ENCODE results near the gene PPAT. TPM values are rescaled to one million over a fixed set of nuclear protein-coding genes. Genes with fewer than 3 reads are reported as not detected.

The PPAT gene
- total and polyA plus RNA-seq, 2 donors (not counting 3 experiments of a cell fraction or from before 2014, with no cell fraction given), result 4.3 to 25.5 TPM

DNA sequence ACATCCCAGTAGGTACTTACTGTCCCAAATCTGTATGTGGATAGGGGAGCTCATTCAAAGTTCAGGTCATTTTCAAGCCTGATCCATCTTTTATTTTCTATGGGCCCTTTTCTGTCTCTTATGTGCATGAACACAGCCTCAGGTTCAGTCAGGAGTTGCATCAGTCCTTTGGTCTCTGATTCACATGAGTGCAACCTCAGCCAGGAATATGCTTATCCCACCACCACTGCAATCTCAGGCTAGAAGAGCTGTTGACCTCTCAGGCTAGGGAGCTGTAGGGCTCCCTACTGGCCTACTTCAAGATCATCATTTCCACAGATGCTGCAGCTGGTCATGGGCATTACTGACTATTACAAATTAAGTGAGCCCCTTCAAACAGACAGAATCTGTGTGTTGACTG, 75.3 kb downstream of the PPAT start:
- Histone ChIP-seq H3K9me1 (replicated peaks; ENCODE audit: control insufficient read depth, extremely low read depth, insufficient read depth, low read length) (no peaks in the 10 kb centered on the region), H2AFZ (ENCODE audit: low read depth, low read length) (no peak overlapping the region), H3K27ac (ENCODE audit: insufficient read depth, low read depth, low read length) (no peak overlapping the region), H4K20me1 (replicated peaks; ENCODE audit: control insufficient read depth, extremely low read depth, insufficient read depth, low read length) (no peaks in the 10 kb centered on the region), H3K9me3 (replicated peaks; ENCODE audit: control insufficient read depth, insufficient read depth, low read length) (no peaks in the 10 kb centered on the region), H3K79me2 (ENCODE audit: control insufficient read depth, insufficient read depth, low read length) (no peaks in the 10 kb centered on the region), H3K4me1 (ENCODE audit: control insufficient read depth, extremely low read depth, insufficient read depth, low read length) (no peaks in the 10 kb centered on the region), H3K4me2 (ENCODE audit: insufficient read depth, low read length) (no peak overlapping the region), H3K36me3 (ENCODE audit: control insufficient read depth in 2 of 2, extremely low read depth in 1 of 2, insufficient read depth in 2 of 2, low read length in 2 of 2) (no peaks in the 10 kb centered on the region), H3K9ac (replicated peaks; ENCODE audit: extremely low read depth, insufficient read depth, low read length) (no peak overlapping the region), H3K4me3 (replicated peaks in 1 of 3; ENCODE audit: insufficient read depth in 1 of 3, low read depth in 1 of 3, low read length in 3 of 3) (no peak overlapping the region), H3K27me3 (ENCODE audit: control insufficient read depth in 2 of 2, insufficient read depth in 2 of 2, low read length in 2 of 2) (no peaks in the 10 kb centered on the region)
- intact Hi-C loops (cut with micrococcal nuclease), result no loop called here
- TF ChIP-seq EZH2 (IDR thresholded peaks at IDR 0.05; ENCODE audit: borderline replicate concordance, low read depth, low read length, severe bottlenecking) (no peak), FOS (IDR thresholded peaks at IDR 0.05; ENCODE audit: borderline replicate concordance, insufficient read depth, low read length) (no peak), POLR2A (IDR thresholded peaks at IDR 0.05; ENCODE audit: low read depth, low read length) (no peak), GATA2 (IDR thresholded peaks at IDR 0.05; ENCODE audit: insufficient read depth, insufficient read length, low read depth, low read length) (no peak)
- TF ChIP-seq, protein P1, sequence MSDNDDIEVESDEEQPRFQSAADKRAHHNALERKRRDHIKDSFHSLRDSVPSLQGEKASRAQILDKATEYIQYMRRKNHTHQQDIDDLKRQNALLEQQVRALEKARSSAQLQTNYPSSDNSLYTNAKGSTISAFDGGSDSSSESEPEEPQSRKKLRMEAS (IDR thresholded peaks at IDR 0.05; ENCODE audit: insufficient read depth, insufficient read length), result no peak
- FAIRE-seq (no peak), DNase-seq (ENCODE audit: low read depth, low spot score) (no peak)
- BruUV-seq (replicated peaks), result no TSS peak
- POLR2A ChIA-PET, result no interaction called here
- CTCF ChIA-PET, result no interaction called here
- dilution Hi-C loops (cut with MboI; ENCODE audit: extremely low pct_ligation_motif_present, low sequenced_read_pairs), result no loop called here

DNA sequence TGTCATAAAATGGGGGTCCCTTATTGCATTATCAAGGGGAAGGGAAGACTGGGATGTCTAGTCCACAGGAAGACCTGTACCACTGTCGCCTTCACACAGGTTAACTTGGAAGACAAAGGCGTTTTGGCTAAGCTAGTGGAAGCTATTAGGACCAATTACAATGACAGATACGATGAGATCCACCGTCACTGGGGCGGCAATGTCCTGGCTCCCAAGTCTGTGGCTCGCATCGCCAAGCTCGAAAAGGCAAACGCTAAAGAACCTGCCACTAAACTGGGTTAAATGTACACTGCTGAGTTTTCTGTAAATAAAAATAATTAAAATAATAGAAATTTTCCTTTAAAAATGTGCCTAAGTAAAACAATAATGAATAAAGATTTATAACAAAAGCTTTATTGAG, 78.8 kb downstream of the PPAT start:
- no peaks in the 10 kb centered on the region for H3K9me3 ChIP-seq (replicated peaks; ENCODE audit: control insufficient read depth, insufficient read depth, low read length)
- no peak for TF ChIP-seq POLR2A (IDR thresholded peaks at IDR 0.05; ENCODE audit: low read depth, low read length)
- TF ChIP-seq, protein P2, sequence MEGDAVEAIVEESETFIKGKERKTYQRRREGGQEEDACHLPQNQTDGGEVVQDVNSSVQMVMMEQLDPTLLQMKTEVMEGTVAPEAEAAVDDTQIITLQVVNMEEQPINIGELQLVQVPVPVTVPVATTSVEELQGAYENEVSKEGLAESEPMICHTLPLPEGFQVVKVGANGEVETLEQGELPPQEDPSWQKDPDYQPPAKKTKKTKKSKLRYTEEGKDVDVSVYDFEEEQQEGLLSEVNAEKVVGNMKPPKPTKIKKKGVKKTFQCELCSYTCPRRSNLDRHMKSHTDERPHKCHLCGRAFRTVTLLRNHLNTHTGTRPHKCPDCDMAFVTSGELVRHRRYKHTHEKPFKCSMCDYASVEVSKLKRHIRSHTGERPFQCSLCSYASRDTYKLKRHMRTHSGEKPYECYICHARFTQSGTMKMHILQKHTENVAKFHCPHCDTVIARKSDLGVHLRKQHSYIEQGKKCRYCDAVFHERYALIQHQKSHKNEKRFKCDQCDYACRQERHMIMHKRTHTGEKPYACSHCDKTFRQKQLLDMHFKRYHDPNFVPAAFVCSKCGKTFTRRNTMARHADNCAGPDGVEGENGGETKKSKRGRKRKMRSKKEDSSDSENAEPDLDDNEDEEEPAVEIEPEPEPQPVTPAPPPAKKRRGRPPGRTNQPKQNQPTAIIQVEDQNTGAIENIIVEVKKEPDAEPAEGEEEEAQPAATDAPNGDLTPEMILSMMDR (IDR thresholded peaks at IDR 0.05; ENCODE audit: extremely low read depth in 1 of 2, insufficient read depth in 1 of 2, low read depth in 1 of 2, low read length in 2 of 2), result no peak
- no peak for TF ChIP-seq GATA2 (IDR thresholded peaks at IDR 0.05; ENCODE audit: insufficient read depth, insufficient read length, low read depth, low read length)
- TF ChIP-seq FOS (IDR thresholded peaks at IDR 0.05; ENCODE audit: borderline replicate concordance, insufficient read depth, low read length), result no peak
- TF ChIP-seq, protein P1 (IDR thresholded peaks at IDR 0.05; ENCODE audit: insufficient read depth, insufficient read length), result no peak
- no peak for TF ChIP-seq JUN (IDR thresholded peaks at IDR 0.05; ENCODE audit: borderline replicate concordance, insufficient read depth, insufficient read length, low read depth)
- no peak for TF ChIP-seq MYC (IDR thresholded peaks at IDR 0.05; ENCODE audit: low read depth, low read length)
- no peak for TF ChIP-seq EZH2 (IDR thresholded peaks at IDR 0.05; ENCODE audit: borderline replicate concordance, low read depth, low read length, severe bottlenecking)
- TF ChIP-seq POLR2AphosphoS5 (IDR thresholded peaks at IDR 0.05; ENCODE audit: insufficient read depth, low read depth, low read length), result no peak
- H2AFZ ChIP-seq (ENCODE audit: low read depth, low read length), result no peak overlapping the region
- H3K4me1 ChIP-seq (ENCODE audit: control insufficient read depth, extremely low read depth, insufficient read depth, low read length), result no peaks in the 10 kb centered on the region
- DNase-seq (ENCODE audit: low read depth, low spot score) (no peak), FAIRE-seq (no peak)
- ChIA-PET CTCF (interaction anchor here (1.0 kb wide), 1 partner anchor 11 kb away, joined by 4 read pairs; no protein-coding TSS in a partner anchor), POLR2A (no interaction called here)
- H3K4me2 ChIP-seq (ENCODE audit: insufficient read depth, low read length), result no peak overlapping the region
- H3K9ac ChIP-seq (replicated peaks; ENCODE audit: extremely low read depth, insufficient read depth, low read length), result no peak overlapping the region
- no peaks in the 10 kb centered on the region for H4K20me1 ChIP-seq (replicated peaks; ENCODE audit: control insufficient read depth, extremely low read depth, insufficient read depth, low read length)
- no peaks in the 10 kb centered on the region for H3K27me3 ChIP-seq (ENCODE audit: control insufficient read depth in 2 of 2, insufficient read depth in 2 of 2, low read length in 2 of 2)
- dilution Hi-C loops (cut with MboI; ENCODE audit: extremely low pct_ligation_motif_present, low sequenced_read_pairs) (no loop called here), intact Hi-C loops (cut with micrococcal nuclease) (no loop called here)
- no peaks in the 10 kb centered on the region for H3K79me2 ChIP-seq (ENCODE audit: control insufficient read depth, insufficient read depth, low read length)
- no peak overlapping the region for H3K4me3 ChIP-seq (replicated peaks in 1 of 3; ENCODE audit: insufficient read depth in 1 of 3, low read depth in 1 of 3, low read length in 3 of 3)
- H3K27ac ChIP-seq (ENCODE audit: insufficient read depth, low read depth, low read length), result no peak overlapping the region
- H3K9me1 ChIP-seq (replicated peaks; ENCODE audit: control insufficient read depth, extremely low read depth, insufficient read depth, low read length), result no peaks in the 10 kb centered on the region
- no peaks in the 10 kb centered on the region for H3K36me3 ChIP-seq (ENCODE audit: control insufficient read depth in 2 of 2, extremely low read depth in 1 of 2, insufficient read depth in 2 of 2, low read length in 2 of 2)
- BruUV-seq (replicated peaks), result no TSS peak
